H7 (cell line): ENCODE data around the gene RBM12. TPM values are rescaled to one million over a fixed set of nuclear protein-coding genes. Genes with fewer than 3 reads are reported as not detected.
"Not testable (repeated sequence)": the region's sequence is repeated elsewhere in the genome, so short reads cannot be mapped to it uniquely, and the experiment has no call there.

Experiments used
- DNase-seq: peaks from one replicate; pipeline ENCODE4 v3.0.0; 2012
- H3K27me3 ChIP-seq: 2 replicates; pipeline ENCODE4 v1.6.0; 2011; ENCODE audit warnings: mild to moderate bottlenecking, low read length; ENCODE audit not compliant: control insufficient read depth, insufficient read depth
- H3K36me3 ChIP-seq: replicated peaks from 2 replicates; pipeline ENCODE4 v1.5.1; 2011; ENCODE audit warnings: low read length; ENCODE audit not compliant: control insufficient read depth, insufficient read depth
- H3K4me3 ChIP-seq: 2 replicates; pipeline ENCODE4 v1.5.1; 2011; ENCODE audit warnings: low read depth, mild to moderate bottlenecking, control low read depth, low read length, moderate library complexity; ENCODE audit not compliant: insufficient read depth
- total RNA-seq: library from RNA; depleted of rRNA; stranded (reverse); fragments of >200 nt; shearing (Covaris generic); gene quantifications from 2 replicates; pipeline ENCODE4 v1.2.3, GENCODE V29; 2014; rRNA removed

RBM12 gene, protein sequence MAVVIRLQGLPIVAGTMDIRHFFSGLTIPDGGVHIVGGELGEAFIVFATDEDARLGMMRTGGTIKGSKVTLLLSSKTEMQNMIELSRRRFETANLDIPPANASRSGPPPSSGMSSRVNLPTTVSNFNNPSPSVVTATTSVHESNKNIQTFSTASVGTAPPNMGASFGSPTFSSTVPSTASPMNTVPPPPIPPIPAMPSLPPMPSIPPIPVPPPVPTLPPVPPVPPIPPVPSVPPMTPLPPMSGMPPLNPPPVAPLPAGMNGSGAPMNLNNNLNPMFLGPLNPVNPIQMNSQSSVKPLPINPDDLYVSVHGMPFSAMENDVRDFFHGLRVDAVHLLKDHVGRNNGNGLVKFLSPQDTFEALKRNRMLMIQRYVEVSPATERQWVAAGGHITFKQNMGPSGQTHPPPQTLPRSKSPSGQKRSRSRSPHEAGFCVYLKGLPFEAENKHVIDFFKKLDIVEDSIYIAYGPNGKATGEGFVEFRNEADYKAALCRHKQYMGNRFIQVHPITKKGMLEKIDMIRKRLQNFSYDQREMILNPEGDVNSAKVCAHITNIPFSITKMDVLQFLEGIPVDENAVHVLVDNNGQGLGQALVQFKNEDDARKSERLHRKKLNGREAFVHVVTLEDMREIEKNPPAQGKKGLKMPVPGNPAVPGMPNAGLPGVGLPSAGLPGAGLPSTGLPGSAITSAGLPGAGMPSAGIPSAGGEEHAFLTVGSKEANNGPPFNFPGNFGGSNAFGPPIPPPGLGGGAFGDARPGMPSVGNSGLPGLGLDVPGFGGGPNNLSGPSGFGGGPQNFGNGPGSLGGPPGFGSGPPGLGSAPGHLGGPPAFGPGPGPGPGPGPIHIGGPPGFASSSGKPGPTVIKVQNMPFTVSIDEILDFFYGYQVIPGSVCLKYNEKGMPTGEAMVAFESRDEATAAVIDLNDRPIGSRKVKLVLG
- total RNA-seq = 49.5 and 50.0 TPM in 2 replicates

DNA sequence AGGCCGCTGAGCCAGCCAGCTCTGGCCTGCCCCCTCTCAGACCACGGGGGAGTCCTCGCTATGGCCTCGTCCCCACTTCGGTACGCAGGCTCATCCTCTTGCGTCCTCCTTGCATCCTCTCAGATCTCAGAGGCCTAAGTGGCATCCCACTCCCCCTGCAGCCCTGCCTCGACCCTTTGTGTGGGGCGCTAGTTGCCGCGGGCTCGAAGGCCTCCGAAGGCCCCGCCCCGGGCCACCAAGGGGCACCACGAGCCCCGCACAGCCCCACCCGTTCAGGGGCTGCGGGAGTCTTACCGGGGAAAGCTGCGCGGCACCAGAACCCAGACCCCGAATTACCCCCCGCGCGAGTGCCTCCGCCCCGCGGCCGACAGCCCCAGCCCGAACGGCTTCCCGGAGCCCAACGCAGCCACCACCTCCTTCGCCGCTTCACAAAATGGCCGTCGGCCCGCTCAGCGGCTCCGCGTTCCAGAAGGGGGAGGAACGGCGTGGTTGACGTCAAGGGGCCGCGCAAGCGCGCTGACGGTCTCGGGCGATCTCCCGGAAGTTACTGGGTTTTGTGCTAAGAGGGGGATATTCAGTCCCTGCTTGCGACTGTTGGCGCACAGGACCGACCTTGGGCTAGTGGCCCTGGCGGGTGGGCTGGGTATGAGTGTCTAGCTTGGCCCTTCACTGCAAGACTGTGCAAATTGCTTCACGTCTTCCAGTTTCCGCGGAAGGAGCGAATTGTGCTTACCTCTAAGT is at the start of gene RBM12, which contains the start of gene CPNE1:
RBM12 (minus strand) TSS at position 435 of the 741 bp plus-strand sequence. CDS start 9,578 bp downstream, outside the sequence.
CPNE1 (minus strand) TSS at position 435 of the 741 bp plus-strand sequence. CDS start 31,977 bp downstream, outside the sequence.
- peak; percentile 97 for DNase-seq
- Histone ChIP-seq H3K4me3 (peak within 1 kb of the TSS; percentile 96), H3K36me3 (peaks cover 3% of the 10 kb centered on the region), H3K27me3 (no peaks in the 10 kb centered on the region)

DNA sequence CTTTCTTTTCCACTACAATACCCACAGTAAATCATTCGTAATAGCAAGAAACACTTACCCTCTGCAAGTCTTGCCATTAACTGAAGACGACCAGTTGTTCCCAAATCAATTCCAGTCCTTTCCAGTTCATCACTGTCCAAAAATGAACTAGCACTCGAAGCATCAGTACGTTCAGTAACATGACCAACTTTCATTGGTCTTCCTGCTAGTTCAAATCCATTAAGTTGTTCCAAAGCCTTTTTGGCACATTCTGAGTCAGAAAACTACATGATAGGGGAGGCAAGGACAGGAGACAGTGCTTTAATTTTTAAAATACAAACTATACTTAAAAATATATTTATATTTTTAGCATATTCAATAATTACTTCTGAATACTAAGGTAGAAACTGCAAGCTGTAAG is 49.4 kb upstream of the RBM12 start:
- Histone ChIP-seq H3K4me3 (no peak overlapping the region), H3K36me3 (peaks cover 66% of the 10 kb centered on the region), H3K27me3 (no peaks in the 10 kb centered on the region)
- no peak for DNase-seq

DNA sequence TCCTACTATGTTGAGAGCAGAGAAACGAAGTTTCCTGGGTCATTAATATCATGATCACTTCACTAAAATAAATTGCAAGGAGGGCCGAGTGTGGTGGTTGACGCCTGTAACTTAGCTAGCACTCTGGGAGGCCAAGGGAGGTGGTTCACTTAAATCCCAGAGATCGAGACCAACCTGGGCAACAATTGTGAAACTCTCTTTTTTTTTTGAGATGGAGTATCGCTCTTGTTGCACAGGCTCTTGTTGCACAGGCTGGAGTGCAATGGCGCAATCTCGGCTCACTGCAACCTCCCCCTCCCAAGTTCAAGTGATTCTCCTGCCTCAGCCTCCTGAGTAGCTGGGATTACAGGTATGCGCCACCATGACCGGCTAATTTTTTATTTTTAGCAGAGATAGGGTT is 48.4 kb upstream of the RBM12 start:
- not testable (repeated sequence) for DNase-seq
- H3K36me3 ChIP-seq = peaks cover 60% of the 10 kb centered on the region

DNA sequence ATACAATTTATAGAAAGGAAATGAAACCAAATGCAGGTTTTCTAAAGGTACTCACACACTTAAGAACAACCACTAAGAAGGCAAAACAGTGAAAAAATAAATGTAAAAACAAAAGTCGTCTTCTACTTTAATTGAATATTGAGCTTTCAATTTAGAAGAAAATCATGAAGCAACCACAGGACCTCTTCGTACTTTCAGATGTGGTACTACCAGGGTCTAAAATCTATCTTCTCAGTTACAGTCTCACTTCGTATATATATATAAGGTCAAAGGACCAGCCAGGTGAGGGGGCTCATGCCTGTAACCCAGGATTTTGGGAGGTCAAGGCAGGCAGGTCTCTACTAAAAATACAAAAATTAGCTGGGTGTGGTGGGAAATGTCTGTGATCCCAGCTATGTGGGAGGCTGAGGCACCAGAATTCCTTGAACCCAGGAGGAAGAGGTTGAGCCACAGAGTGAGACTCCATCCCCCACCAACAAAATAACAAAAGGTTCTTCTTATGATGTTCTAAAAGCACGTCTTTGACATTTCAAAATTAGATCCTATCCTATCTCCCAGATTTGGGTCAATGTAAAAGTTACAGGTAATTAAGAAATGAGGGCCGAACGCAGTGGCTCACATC is 47.0 kb upstream of the RBM12 start:
- Histone ChIP-seq H3K4me3 (no peak overlapping the region), H3K36me3 (peaks cover 61% of the 10 kb centered on the region), H3K27me3 (no peaks in the 10 kb centered on the region)
- no peak for DNase-seq

More for the DNA sequence above, 48.4 kb upstream of the RBM12 start:
- H3K4me3 ChIP-seq, H3K27me3 ChIP-seq: not testable (repeated sequence)

DNA sequence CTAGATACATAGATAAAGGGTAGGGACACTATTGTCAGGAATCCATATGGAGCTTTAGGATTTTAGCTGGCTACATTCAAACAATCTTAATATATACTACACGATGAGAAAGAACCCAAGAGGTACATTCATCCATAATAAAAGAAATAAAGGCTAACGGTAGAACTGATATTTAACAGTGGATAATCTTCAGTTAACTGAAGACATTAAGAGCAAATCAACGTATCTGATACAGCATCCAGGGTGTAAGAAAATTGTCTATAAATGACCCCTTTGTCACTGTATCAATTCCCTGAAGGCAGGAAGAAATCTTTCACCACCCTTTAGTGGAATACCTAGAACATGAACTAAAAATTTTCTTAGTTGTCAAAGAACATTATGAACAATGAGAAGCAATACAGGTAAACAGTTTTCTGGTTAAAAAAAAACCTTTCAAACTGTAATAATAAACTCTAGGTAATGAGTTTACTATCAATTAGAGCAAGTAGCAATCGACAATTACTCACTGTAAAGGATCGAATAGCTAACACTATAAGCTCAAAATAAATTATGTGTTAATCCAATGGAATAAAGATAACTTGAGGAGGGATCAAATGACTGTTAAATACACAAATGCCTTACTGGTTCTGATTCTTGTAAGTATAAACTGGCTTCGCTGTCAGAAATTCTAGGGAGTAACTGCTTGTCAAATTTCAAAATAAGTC is 46.3 kb upstream of the RBM12 start:
- DNase-seq = no peak
- Histone ChIP-seq H3K27me3 (no peaks in the 10 kb centered on the region), H3K36me3 (peaks cover 58% of the 10 kb centered on the region), H3K4me3 (no peak overlapping the region)

DNA sequence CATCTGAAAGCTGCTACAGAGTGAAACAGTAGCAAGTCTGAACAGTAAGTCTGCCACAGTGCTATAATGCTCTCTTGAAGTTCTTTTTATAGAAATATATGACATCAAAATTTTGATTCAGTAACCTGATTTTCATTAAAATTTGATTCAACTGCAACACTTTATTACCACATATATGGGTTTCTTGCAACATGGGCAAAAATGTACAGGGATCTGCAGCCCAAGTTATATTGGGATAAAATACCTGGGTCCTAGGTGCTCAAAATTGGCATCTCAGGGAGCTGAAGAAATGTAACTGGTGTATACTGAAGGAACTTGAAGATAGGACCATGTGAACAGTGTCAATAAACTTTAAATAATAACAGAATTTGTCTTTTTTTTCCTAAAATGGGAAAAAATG is 45.3 kb upstream of the RBM12 start:
- H3K27me3 ChIP-seq = no peaks in the 10 kb centered on the region
- no peak for DNase-seq
- H3K4me3 ChIP-seq = no peak overlapping the region
- peaks cover 58% of the 10 kb centered on the region for H3K36me3 ChIP-seq

DNA sequence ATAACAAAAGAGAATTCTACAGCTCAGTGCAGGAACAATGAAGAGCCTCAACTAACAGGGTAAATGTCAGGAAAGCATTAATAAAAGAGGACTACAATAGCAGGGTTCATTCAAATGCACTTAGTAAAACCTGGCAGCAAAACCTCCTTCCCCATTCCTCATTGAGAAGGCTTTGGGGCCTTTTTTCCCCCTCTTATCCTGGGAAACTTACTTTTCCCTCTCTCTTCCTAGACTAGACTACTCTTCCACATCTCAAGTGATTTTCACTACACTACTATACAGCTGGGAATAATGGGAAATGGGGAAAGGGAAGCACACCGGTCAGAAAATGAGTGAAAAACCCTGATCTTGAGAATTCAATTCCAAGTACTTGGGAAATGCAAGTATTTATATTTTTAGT is 44.6 kb upstream of the RBM12 start:
- no peak for DNase-seq
- no peaks in the 10 kb centered on the region for H3K27me3 ChIP-seq
- H3K4me3 ChIP-seq = no peak overlapping the region
- peaks cover 61% of the 10 kb centered on the region for H3K36me3 ChIP-seq

DNA sequence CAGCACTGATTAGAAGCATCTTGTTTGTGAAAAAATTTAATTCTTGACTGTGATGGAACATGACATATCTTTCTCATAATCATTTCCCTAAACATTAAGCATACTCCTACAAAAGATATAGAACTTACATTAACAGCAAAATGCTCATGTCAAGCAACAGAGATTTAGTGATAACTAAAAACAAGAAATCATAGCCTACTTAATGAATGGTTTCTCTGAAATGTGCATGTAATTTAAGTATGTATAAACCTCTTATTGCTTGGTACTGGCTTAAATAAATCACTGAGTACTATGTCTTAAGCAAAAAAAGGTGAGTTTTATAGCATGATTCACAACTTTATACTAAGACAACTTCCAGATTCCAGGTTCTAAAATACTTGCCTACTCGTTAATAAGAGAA is 43.8 kb upstream of the RBM12 start:
- peaks cover 59% of the 10 kb centered on the region for H3K36me3 ChIP-seq
- no peak overlapping the region for H3K4me3 ChIP-seq
- no peaks in the 10 kb centered on the region for H3K27me3 ChIP-seq
- no peak for DNase-seq

DNA sequence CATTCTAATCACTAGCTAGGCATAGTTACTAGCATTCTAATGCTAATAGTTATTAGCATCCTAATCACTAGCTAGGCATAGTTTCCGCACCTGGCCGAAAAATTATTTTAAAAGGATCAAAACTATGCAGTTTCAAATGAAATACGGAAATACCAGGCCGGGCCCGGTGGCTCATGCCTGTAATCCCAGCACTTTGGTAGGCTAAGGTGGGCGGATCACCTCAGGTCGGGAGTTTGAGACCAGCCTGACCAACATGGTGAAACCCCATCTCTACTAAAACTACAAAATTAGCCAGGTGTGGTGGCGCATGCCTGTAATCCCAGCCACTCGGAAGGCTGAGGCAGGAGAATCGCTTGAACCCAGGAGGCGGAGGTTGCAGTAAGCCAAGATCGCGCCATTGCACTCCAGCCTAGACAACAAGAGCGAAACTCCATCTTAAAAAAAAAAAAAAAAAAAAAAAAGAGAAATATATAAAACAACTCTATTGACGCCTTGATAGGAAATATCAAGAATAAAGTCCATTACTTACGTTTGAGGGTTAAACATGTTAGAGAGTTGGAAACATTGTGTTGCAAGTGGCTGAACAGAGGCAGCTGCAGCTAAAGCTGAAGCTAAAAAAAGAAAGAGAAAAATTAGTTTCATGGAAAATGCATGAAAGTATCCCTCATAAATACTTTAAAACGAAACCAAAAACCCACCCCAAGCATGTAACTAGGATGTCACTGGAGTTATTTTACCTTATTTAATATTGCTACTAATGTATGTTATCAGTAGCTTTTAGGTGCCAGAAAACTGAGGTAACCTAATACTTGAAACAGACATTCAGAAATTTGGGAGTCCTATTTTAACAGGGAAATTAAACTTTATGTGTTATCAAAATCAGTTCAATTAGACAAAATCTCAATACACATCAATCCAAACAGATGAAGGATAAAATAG is 42.2 kb upstream of the RBM12 start:
- DNase-seq, H3K27me3 ChIP-seq, H3K4me3 ChIP-seq: not testable (repeated sequence)
- H3K36me3 ChIP-seq = peaks cover 49% of the 10 kb centered on the region

DNA sequence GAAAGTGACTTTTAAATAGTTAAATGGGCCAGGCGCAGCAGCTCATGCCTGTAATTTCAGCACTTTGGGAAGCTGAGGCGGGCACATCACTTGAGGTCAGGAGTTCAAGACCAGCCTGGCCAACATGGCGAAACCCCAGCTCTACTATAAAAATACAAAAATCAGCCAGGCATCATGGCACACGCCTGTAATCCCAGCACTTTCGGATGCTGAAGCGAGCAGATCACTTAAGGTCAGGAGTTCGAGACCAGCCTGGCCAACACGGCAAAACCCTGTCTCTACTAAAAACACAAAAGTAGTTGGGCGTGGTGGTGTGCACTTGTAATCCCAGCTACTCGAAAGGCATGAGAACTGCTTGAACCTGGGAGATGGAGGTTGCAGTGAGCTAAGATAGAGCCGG is 41.2 kb upstream of the RBM12 start:
- H3K4me3 ChIP-seq, H3K27me3 ChIP-seq, DNase-seq: not testable (repeated sequence)
- H3K36me3 ChIP-seq = peaks cover 42% of the 10 kb centered on the region

DNA sequence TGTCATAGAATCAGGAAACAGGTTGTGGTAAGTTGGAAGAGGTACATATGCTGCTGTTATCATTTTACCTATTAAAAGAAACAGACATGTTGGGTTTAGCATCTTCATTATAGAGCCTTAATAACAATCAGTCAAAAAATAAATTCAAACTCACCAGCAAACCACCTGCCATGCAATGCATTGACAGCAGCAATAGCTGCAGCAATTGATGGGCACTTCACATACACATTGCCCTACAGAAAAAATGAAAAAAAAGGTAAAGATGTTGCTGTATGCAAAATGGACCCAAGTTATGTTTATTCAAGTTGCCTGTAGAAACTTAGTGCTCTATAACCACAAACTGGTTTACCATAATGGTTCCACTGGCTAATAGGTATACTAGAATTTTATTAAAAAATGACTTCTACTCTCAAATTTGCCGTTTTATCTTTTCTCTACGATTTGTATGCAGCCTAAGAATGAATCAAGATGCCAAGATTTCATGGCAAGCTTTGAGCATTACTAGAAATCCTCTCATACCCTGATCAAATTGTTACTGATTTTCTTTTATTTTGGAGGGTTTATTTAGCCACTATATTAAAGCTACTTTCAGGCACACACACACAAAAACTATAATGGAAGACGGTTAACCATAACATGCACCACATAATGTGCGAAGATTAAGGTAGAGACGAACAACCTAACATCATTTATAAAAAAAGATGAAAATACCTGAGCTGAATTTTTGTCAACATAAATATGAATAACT is 40.0 kb upstream of the RBM12 start:
- Histone ChIP-seq H3K36me3 (peaks cover 37% of the 10 kb centered on the region), H3K27me3 (no peaks in the 10 kb centered on the region), H3K4me3 (no peak overlapping the region)
- DNase-seq = no peak
